ENCODE results near the gene ZFY.

- no peak for TF ChIP-seq EZH2 (IDR thresholded peaks at IDR 0.05)
- TF ChIP-seq CTCF (IDR thresholded peaks at IDR 0.05 in 2 of 3, conservative IDR thresholded peaks at IDR 0.05 in 1 of 3; ENCODE audit: borderline replicate concordance in 1 of 3, insufficient read depth in 1 of 3, low read depth in 2 of 3, low read length in 2 of 3): no peak
- TF ChIP-seq POLR2AphosphoS5 (IDR thresholded peaks at IDR 0.05; ENCODE audit: low read depth, low read length): no peak
Observed at GRCh38 chrY:2969561-2969960, 34.4 kb downstream of the ZFY start.

All from HCT116 (cell line).